Measurements from ENCODE around the gene ASIC2.

ASIC2 gene

DNA sequence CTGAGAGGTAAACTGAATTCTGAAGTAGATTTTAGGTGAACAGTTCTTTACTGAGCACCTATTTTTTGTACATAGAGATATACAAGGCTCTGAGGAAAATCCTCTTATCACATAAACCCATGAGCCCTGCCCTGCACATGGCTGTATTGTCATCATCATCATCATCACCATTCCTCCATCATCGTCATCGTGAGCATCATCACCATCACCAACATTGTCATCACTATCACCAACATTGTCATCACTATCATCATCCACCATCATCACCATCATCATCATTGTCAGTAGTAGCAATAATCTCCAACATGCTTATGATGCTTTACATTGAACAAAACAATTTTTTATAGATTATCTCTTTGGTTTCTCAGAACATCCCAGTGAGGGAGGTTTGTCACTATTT, 20.7 kb downstream of the ASIC2 start:
- POLR2A ChIA-PET: no interaction called here
- CTCF ChIA-PET: no interaction called here
- no peak for DNase-seq (ENCODE audit: low read depth, low spot score)
- TF ChIP-seq, protein P1, sequence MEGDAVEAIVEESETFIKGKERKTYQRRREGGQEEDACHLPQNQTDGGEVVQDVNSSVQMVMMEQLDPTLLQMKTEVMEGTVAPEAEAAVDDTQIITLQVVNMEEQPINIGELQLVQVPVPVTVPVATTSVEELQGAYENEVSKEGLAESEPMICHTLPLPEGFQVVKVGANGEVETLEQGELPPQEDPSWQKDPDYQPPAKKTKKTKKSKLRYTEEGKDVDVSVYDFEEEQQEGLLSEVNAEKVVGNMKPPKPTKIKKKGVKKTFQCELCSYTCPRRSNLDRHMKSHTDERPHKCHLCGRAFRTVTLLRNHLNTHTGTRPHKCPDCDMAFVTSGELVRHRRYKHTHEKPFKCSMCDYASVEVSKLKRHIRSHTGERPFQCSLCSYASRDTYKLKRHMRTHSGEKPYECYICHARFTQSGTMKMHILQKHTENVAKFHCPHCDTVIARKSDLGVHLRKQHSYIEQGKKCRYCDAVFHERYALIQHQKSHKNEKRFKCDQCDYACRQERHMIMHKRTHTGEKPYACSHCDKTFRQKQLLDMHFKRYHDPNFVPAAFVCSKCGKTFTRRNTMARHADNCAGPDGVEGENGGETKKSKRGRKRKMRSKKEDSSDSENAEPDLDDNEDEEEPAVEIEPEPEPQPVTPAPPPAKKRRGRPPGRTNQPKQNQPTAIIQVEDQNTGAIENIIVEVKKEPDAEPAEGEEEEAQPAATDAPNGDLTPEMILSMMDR (IDR thresholded peaks at IDR 0.05; ENCODE audit: insufficient read depth, low read length, missing control alignments): no peak
- H3K4me3 ChIP-seq (ENCODE audit: low read depth, low read length): no peak overlapping the region

DNA sequence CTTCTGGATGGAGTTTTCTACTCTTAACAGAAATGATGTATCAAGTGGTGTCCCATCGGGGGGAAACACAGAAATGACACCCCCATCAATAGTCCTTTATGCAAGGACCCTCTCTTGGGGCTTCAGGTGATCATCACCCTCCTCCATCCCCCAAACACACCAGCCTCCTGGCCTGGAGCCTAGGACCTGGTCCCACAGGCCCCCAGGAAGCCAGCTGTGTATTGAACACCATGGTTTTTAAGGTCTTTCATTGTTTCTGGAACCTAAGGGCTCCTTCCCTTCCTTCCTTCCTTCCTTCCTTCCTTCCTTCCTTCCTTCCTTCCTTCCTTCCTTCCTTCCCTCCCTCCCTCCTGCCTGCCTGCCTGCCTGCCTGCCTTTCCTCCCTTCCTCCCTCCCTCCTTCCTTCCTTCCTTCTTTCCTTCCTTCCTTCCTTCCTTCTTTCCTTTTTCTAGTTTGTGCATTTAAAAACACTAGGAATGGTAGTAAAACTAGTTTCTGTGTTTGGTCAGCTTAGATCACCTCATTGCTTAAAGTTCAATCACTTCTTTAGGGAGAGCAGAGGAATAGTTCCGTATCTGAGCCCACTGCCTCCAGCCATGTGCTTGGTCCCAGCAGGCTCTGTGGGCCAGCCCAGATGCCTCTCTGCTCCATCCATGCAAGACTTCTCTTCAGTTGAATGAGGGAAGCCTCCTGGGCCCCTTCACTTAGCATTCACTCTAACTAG, 23.6 kb downstream of the ASIC2 start:
- TF ChIP-seq, protein P1 (IDR thresholded peaks at IDR 0.05; ENCODE audit: insufficient read depth, low read length, missing control alignments): no peak
- DNase-seq (ENCODE audit: low read depth, low spot score): no peak
- ChIA-PET POLR2A (no interaction called here), CTCF (no interaction called here)
- no peak overlapping the region for H3K4me3 ChIP-seq (ENCODE audit: low read depth, low read length)

- ChIA-PET CTCF (no interaction called here), POLR2A (no interaction called here)
- no peak for DNase-seq (ENCODE audit: low read depth, low spot score)
- TF ChIP-seq, protein P1 (IDR thresholded peaks at IDR 0.05; ENCODE audit: insufficient read depth, low read length, missing control alignments): no peak
- no peak overlapping the region for H3K4me3 ChIP-seq (ENCODE audit: low read depth, low read length)
Measured at GRCh38 chr17:33267851-33268548, 25.1 kb downstream of the ASIC2 start.

DNA sequence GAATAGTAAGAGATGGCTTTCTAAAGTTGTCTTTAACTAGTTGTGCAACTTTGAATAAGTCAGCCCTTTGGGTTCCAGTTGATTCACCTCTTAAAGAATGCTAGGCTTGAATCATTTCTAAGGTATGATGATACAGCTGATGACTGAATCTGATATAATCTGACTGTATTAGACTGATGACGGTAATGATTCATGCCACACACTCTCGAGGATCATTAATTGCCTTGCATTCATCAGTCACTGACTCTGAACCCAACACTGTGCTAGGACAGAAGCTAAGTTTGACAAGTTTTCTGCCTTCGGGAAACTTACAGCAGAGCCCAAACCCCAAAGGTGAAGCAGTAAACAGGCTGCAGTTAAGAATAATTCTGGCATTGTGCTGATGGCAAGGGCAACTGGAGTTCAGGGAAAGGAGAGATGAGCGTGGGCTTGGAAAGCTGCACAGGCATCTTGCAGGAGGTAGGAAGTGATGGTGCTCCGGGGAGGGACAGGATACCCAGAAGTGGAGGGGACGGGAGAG, 25.8 kb downstream of the ASIC2 start:
- TF ChIP-seq, protein P1 (IDR thresholded peaks at IDR 0.05; ENCODE audit: insufficient read depth, low read length, missing control alignments): no peak
- no peak overlapping the region for H3K4me3 ChIP-seq (ENCODE audit: low read depth, low read length)
- ChIA-PET POLR2A (no interaction called here), CTCF (no interaction called here)
- DNase-seq (ENCODE audit: low read depth, low spot score): peak; percentile 76

DNA sequence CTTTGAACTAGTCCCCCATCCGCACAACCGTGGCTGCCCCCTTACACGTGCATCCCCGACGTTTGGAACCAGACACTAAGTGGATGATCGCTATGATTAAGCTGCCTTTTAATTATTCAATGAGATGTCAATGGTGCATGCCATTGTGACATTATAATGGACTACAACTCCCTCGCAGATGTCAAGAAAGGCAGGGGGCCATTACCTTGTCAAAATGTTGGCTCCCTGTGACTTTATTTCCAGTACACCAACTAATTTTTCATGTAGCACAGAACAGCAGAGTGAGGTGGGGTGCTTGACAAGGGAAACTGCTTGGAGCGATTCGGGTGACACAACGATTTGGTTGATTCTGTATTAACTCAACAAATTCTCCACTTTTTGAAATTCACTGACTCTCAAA, 26.5 kb downstream of the ASIC2 start:
- TF ChIP-seq, protein P1 (IDR thresholded peaks at IDR 0.05; ENCODE audit: insufficient read depth, low read length, missing control alignments): no peak
- CTCF ChIA-PET: no interaction called here
- POLR2A ChIA-PET: no interaction called here
- H3K4me3 ChIP-seq (ENCODE audit: low read depth, low read length): no peak overlapping the region
- no peak for DNase-seq (ENCODE audit: low read depth, low spot score)

DNA sequence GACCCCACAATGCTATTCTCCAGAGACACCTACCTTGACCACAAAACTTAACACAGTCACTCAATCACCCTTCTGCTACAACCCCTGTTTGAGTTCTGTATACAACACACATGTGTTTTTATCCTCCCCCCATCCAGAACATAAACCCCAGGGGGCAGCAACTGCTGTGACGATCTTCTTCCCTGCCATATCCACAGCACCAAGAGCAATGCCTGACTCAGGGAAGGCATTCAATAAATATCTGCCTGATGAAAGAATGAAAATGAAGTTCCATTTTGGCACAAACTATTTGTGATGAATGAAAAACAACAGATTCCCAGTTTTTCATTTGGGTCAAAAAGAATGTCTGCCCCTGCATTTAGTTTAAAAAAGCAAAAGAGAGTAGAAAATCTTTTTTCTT, 27.0 kb downstream of the ASIC2 start:
- CTCF ChIA-PET: no interaction called here
- POLR2A ChIA-PET: no interaction called here
- TF ChIP-seq, protein P1 (IDR thresholded peaks at IDR 0.05; ENCODE audit: insufficient read depth, low read length, missing control alignments): no peak
- DNase-seq (ENCODE audit: low read depth, low spot score): peak; percentile 9
- no peak overlapping the region for H3K4me3 ChIP-seq (ENCODE audit: low read depth, low read length)
